ENCODE data around the gene SH3RF2.
A peak's percentile ranks its signal among the peaks of the same experiment; 100 is the strongest.
"Not testable (repeated sequence)": the region's sequence is repeated elsewhere in the genome, so short reads cannot be mapped to it uniquely, and the experiment has no call there.

Gene SH3RF2

DNA sequence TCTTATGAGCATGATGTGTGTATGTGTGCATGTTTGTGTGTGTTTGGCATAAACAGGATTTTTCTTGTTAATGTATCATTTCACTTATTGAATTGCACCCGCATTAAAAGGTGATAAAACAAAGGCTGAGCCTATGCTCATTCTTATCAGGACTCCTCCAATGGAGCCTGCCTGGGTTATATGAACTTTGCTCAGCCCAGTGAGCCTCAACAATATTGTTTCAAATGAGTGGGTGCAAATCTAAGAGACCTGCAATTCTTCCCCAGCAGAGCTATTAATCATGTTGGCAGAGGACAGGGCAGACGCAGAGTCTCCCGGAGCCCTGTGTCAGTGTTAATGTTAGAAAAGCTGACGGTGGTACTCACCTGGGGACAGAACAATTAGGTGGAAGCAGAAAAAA lies 71.6 kb downstream of the SH3RF2 start:
- no peak for DNase-seq (ENCODE audit: low spot score)

DNA sequence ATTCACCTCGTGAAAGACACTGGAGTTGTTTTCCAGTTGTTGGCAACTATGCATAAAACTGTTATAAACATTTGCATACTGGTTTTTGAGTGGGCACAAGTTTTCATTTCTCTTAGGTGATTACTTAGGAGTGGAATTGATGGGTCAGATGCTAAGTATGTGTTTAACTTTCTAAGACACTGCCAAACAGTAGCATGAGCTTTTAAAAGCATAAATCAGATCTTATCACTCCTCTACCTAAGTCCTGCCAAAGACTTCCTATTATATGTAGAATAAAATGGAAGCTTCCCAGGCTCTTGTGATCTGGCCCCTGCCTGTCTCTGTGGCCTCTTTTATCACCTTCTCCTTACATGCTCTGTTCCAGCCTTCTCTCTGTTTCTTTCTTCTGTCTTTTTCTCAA lies 72.6 kb downstream of the SH3RF2 start:
- no peak for DNase-seq (ENCODE audit: low spot score)

DNA sequence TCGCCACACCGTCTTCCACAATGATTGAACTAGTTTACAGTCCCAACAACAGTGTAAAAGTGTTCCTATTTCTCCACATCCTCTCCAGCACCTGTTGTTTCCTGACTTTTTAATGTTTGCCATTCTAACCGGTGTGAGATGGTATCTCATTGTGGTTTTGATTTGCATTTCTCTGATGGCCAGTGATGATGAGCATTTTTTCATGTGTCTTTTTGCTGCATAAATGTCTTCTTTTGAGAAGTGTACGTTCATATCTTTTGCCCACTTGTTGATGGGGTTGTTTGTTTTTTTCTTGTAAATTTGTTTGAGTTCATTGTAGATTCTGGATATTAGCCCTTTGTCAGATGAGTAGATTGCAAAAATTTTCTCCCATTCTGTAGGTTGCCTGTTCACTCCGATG lies 74.1 kb downstream of the SH3RF2 start:
- not testable (repeated sequence) for DNase-seq (ENCODE audit: low spot score)

DNA sequence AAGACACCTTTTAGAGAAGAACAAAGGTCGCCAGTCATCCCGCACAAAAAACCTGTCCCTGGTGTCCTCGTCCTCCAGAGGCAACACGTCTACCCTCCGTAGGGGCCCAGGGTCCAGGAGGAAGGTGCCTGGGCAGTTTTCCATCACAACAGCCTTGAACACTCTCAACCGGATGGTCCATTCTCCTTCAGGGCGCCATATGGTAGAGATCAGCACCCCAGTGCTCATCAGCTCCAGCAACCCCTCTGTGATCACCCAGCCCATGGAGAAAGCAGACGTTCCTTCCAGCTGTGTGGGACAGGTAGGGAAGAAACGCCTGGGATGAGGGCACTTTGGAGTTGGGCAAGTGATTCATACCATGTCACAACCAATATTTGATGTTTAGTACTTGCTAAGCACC lies 77.4 kb downstream of the SH3RF2 start:
- DNase-seq (ENCODE audit: low spot score): no peak

DNA sequence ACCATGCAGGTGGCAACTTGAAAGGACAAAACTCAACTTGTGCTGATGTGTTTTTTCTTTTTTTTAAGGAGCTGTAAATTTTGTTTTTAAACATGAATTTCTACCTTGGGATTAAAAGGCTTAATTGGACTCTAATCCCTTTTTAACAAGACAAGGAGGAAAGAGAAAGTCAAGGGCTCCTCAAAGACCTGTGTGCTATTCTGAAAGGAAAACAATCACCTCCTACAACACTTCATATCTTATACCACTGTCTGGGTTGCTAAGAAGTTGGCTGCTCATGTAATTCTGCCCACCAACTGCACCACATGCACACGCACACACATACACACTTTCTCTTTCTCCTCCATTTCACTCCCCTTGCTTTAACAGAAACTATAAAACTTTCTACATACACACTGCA lies 78.6 kb downstream of the SH3RF2 start:
- DNase-seq (ENCODE audit: low spot score): no peak

DNA sequence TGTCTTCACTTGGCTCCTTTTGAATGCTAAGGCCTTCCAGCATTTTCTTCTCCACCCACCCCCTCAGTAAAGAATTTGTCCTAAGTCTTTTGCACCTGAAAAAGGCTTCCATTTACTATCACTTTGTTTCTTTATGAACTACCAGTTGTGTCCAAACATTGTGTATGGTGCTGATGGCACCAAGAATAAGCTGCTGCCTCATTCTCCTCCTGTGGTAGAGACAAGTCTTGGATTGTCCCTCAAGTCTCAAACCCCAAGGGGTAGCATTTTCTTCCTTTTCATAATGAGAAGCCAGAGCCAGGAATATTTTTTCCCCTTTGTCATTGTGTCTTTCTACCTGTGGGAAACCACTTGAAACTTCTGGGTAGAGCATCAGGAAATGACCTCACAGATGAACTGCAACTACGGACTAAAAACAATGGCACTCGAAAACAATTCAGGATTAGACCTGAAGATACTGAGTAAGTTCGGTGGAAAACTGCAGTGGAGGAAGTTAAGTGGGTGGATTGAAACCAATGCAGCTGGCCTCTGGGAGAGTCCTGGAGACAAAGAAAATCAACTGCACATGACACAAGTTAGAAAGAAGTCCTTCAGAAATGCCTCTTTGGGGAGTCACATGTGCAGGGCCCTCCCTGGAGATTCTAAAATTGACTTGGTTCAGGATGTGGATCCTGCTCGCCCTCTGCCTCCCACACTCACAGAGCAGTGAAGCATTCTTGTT lies 80.5 kb downstream of the SH3RF2 start:
- no peak for DNase-seq (ENCODE audit: low spot score)

DNA sequence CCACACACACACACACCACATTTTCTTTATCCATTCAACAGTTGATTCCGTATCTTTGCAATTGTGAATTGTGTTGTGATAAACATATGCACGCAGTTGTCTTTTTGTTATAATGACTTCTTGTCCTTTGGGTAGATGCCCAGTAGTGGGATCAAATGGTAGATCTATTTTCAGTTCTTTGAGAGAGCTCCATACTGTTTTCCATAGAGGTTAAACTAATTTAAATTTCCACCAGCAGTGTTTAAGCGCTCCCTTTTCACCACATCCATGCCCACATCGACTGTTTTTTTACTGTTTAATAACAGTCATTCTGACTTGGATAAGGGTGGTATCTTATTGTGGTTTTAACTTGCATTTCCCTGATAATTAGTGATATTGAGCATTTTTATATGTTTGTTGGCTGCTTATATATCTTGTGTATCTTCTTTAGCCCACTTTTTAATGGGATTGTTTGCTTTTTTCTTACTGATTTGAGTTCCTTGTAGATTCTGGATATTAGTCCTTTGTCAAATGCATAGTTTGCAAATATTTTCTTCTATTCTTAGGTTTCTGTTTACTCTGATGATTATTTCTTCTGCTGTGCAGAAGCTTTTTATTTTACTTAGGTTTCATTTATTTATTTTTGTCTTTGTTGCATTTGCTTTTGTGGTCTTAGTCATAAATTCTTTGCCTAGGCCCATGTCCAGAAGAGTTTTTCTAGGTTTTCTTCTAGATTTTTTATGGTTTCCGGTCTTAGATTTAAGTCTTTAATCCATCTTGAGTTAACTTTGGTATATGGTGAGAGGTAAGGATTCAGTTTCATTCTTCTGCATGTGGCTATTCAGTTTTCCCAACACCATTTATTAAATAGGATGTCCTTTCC lies 82.4 kb downstream of the SH3RF2 start:
- no peak for DNase-seq (ENCODE audit: low spot score)

DNA sequence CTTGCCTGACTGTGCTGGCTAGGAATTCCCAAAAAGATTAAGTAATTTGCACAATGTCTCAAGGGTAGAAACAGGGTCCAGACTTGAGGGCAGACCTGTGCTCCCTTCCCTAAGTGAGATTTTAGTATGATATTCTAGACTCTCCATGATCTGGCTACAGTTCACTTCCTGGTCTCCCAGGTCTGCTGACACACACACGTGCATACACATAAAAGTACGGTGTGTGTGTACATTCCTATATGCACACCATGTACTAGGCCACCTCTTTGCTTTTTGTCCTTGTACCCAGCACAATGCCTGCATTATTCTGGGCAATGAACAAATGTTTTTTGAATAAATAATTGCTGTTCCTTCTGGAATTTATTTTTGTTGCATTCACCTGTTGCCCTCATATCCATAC lies 83.7 kb downstream of the SH3RF2 start:
- DNase-seq (ENCODE audit: low spot score): no peak

DNA sequence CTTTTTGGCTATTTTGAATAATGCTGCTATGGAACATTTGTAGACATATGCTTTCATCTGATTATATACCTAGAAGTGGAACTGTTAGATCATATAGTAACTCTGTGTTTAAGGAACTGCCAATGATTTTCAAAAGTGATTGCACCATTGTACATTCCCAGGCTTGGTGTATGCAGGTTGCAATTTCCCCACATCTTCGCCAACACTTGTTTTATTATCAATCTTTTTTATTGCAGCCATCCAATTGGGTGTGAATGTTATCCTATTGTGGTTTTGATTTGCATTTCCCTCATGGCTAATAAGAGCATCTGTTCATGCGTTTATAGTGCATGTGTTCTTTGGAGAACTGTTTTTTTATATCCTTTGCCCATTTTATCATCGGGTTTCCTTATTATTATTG lies 87.7 kb downstream of the SH3RF2 start:
- no peak for DNase-seq (ENCODE audit: low spot score)

DNA sequence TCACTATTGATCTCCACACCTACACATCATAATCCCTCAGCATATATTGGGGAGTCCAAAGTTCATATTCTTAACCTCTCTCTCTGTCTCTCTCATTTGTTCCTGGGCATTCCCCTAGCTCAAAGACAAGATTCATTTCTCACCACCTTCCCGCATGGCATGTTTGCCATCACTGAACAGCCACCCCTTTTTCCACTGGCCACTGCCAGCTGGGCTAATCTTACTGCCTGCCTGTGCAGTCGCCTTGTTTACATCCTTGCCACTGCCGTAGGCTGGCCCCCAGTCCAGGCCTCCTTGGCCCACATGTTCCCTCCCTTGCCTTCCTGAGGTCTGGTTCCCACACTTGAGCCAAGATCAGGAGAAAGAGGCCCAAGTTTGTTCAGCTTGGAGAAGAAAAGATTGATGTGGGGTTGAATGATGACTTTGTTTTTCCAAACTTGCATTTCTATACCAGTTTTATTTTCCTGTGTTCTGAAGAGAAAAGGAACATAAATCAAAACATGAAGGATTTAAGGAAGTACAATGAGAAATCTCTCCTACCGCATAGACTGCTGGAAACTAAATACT lies 88.8 kb downstream of the SH3RF2 start:
- DNase-seq (ENCODE audit: low spot score): no peak

DNA sequence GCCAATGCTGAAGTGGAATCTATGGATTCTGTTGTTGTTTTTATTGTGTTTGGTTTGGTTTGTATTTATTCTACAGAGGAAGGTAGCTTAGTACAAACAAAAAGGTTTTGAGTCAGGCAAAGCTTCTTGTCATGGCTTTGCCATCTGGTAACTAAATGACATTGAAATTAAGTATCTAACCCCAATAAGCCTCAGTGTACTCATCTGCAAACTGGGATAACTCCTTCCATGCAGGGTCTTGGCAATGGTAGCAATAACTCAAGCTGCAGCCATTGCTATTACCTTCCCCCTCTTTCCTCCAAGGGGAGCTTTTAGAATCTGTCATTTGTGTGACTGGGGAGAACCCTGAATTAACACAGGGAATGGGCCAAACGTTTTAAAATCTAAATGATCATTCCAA lies 89.3 kb downstream of the SH3RF2 start:
- DNase-seq (ENCODE audit: low spot score): no peak

DNA sequence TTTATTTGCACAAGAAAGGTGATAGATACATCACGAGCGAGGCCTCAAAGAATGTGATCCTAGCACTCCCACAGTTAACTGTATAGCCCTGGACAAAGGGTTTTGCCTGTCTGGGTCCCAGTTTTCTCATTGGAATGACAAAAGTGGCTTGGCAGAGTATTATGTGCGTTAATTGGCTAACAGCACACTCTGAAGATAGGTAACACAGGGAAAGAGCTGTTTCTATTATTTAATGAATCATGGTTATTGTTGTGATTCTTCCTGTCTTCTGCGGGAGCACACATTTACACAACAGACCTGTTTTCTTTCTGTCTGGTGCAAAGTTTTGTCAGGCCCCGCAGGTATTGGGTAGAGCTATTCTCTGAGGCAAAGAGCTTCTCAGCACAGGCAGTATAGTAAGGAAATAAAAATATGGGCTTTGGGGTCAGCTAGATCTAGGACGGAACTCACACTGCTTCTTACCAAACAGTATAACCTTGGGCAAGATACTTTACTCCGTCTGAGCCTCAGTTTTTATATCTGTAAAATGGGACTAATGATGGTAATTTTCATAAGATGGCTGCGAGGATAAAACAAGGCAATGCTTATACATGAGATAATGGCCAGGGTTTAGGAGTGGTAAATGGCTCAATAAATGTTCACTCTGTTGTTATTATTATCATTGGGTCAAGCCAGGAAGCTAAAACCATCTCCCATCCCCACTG lies 90.1 kb downstream of the SH3RF2 start:
- no peak for DNase-seq (ENCODE audit: low spot score)

DNA sequence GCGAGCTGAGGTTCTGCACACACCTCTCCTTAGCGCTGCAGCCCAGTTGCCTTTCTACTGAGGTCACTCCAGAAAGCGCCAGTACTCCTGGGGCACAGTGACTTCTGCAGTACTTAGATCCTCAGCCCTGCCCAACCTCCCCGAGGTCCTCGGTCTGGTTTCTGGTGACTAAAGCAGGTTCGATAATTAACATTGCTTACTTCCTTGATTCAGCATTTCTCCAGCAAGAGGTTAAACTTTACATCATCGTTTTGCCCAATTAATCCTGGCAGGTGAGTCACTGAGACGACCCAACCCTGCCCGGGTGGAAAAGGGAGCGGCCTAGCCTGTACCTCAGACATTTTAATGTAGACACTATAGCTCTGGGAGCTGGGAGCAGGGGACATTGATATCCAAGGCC lies 91.4 kb downstream of the SH3RF2 start:
- no peak for DNase-seq (ENCODE audit: low spot score)

DNA sequence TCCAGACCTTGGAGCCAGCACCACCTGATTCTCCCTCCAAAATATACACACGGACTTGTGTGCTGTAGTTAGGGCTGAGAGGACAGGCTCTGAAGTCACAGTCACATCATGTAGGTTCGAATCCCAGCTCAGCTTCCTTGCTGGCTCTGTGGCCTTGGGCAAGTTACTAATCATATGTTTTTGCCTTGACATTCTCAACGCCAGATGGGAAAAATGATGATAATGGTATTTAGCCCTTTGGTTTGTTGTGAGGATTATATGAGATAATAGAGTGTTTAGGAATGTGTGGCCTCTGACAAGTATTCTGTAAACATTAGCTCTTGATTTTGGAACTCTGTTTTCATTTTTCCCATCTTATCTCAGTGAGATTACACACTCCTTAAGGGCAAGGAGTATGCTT lies 96.5 kb downstream of the SH3RF2 start:
- no peak for DNase-seq (ENCODE audit: low spot score)

DNA sequence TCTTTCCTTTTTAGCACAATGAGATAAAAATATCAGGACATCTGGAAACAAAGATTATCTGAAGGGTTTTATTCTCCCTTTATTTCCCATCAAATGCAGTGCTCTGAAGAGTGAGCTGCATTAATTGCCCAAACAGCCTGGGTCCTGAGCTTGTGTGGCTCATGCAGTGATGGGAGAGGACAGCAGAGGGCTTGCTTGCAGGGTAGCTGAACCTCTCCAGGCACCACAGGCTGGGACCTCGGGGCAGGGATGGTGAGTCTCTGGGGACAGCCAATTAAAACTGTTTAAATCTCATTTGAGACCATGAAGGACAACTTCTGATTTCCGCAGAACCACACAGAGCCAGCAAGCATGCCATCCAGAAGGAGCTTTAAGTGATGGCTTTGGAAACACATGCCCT lies 97.7 kb downstream of the SH3RF2 start:
- peak; percentile 29 for DNase-seq (ENCODE audit: low spot score)

DNA sequence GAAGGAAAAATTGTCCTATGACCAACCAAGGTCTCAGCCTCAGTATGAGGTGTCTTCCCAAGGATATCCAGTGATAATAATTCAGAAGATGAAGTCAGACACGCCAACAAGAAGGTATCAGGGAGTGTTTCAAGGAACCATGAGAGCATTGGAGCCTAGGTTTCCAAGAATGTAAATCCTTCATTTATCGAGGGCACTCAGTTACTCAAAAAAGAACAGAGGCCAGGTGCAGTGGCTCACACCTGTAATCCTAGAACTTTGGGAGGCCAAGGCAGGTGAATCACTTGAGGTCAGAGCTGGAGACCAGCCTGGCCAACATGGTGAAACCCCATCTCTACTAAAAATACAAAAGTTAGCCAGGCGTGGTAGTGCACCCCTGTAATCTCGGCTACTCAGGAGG lies 98.2 kb downstream of the SH3RF2 start:
- DNase-seq (ENCODE audit: low spot score): no peak

DNA sequence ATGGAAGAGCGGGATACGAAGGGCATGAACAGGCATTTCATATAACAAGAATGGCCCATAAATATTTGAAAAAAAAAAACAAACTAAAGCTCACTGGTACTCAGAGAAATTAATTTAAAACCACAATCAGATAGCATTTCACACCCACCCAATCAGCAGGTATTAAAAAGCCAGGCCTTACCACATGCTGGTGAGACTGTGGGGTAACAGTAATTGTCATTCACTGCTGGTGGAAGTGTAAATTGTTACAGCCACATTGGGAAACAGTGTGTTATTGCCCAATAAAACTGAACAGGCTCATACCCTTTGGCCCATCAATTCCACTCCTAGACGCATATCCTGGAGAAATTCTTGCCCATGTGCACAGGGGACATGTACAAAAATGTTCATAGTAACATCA lies 103.0 kb downstream of the SH3RF2 start:
- DNase-seq (ENCODE audit: low spot score): no peak

DNA sequence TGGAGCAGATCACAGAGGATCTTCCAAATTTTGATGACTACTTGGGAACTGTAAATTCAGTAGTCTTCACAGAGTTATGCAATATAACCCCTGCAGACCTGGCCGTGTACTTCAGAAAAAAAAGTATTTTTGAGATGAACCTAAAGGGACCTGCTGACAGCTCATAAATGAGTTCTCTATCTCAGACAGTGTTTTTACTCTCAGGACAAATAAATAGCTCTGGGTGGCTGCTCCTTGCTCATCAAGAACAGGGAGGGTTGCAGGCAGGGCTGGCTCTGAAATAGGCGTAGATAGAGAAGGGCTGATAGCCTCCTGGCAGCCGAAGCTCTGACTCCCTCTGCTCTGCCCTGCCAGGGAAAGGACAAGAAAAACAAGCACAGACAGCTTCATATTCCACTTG lies 104.1 kb downstream of the SH3RF2 start:
- DNase-seq (ENCODE audit: low spot score): peak; percentile 77

DNA sequence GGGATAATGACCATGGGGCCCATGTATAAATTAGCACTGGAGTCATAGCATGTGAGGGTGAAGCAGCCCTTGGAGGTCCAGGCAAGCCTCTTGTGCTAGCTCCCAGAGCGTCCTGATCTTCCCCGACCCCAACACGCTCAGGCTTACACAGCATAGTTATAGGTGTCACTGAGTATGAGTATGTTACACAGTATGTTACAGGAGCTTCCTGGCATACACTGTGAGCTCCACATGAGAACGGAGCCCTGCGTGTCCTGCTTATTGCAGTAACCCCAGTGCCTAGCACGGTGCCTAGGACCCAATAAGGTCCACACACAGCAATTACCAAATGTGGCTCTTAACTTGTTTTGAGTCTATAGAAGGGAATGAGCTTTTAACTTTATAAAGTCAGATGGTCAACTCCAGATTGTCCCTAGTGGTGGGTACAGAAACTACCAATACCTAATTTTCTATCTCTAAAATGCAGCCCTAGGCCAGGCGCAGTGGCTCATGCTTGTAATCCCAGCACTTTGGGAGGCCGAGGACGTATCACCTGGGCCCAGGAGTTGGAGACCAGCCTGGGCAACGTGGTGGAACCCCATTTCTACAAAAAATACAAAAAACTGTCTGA lies 104.9 kb downstream of the SH3RF2 start:
- peak; percentile 75 for DNase-seq (ENCODE audit: low spot score)

DNA sequence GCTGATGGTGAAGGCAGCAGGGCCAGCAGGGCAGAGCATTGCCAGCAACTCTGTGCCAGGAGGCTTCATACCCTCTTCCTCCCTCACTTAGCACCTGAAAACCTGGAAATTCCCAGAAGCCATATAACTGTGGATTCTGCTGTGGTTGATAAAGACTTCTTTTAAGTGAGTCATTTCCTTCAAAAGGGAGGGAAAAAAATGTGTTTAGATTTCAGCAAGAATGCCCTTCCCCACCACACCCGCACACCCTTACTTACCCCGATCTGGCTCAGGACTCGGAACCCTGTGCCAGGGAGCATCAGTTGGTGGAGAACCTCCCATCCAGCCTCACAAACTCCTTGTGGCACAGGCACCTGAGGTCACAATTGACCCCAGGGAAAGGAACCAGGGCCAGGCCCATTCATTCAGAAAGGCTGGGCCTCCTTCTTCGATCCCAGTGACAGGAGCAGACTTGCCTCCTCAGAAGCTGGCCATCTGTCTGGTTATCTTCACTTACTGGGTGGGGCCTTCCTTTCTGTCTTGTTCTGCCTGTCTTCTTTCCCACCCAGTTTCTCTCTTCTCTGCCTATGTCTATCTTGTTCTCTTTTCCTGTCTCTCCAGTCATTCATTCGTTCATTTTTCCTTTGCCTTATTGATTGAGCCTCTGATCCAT lies 106.4 kb downstream of the SH3RF2 start:
- DNase-seq (ENCODE audit: low spot score): peak; percentile 60

DNA sequence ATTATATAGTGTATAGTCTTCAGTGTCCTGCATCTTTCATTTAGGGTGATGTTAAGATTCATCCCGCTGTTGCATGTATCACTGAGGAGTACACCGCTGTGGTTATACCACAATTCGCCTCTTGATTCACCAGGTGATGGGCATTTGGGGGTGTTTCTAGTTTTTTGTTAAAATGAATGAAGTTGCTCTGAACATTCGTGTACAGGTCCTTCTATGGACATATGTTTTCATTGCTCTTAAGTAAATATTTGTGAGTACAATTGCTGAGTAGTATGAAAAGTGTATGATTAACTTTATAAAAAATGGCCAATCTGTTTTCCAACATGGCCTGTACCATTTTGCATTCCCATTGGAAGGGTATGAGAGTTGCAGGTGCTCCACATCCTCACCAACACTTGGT lies 107.3 kb downstream of the SH3RF2 start:
- DNase-seq (ENCODE audit: low spot score): no peak

DNA sequence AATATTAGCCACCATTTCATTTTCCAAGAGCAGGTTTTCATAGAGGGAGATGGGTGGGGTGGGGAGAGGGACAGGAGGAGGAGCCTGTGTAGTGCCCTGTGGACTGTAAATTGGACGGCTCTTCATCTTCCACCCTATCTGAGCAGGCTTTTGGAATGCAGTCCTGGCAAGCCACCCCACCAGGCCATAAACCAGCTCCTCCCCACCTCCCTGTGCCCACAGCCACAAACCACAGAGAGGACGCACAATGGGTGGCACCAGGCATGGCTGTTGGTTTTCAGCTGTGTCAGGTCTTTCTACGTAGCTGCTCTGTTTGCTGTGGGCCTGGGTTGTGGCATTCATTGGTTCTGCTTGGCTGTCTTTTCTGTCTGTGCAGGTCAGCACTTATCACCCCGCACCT lies 111.0 kb downstream of the SH3RF2 start:
- DNase-seq (ENCODE audit: low spot score): no peak
